NCI-H1048 (cell line): ENCODE data around the gene CHST3.

Experiments used
- DNase-seq: peaks from one replicate; lab custom pipeline; 2025; lab: John Stamatoyannopoulos, UW

CHST3 gene

DNA sequence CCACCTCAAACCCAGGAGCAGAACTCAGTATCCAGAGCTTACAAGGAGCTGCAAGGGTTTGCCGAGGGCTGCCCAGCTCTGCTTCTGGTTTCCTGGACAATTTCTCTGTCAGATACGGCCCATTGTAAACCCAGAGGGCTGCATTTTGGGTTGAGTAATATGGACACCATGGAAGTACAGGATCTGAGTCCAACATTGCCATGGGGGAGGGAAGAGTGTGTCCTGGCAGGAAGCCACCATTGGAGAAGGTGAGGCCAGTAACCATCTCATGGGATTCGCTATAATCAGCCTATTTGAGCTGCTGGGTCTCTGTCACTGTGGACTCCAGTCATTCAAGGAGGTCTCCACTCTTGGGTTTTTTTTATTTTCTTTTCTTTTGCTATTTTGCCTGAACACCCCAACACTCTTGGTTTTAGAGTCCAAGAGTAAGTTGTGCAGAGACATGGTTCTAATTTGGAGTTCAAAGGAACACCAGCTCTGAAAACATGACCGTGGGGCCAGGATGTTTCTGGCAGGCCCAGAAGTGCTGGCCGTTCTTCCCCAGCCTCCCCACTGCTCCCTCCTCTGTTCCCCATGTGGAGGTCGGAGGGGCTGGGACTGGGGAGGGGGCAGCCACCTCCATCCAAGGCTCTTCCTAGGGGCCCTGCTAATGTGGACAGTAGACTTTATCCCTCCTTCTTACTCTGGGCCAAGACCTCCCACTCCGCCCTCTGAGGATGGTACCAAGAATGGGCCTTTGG is 46.2 kb downstream of the CHST3 start:
- DNase-seq, result no peak

DNA sequence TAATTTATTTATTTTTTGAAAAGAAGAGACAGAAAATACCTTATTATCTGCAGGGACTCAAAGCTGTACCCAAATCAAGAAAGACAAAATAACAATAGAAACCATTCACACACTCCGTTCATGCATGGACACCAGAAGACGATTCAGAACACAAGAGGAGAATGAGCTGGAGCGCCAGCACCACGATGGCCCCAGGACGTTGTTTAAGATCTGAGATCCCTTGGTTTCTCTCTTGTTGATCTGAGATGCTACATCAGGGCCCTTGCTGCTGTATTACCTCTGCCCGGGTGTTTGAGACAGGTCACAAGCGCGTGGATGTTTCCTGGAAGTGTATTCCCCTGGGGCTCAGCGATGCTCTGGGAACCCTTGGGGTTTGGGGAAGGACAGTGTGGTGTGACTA is 46.8 kb downstream of the CHST3 start:
- DNase-seq, result no peak

DNA sequence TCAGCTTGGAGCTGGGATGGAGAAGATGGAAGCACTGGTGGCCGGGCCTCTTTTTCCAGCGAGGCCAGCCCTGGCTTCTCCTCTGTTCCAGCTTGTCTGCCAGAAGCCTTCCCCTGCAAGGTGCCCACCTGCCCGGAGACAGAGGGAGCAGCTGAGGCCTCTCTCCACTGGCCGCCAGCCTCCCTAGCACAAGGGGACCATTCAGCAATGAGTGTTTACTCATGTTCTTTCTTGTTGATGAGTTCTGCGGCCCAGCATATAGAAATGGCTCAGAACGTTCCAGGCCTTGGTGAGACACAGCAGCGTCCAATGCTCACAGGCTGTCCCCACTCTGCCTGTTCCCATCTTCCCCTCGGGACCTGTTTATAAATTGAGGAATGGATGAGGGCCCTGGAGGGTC is 47.3 kb downstream of the CHST3 start:
- DNase-seq, result no peak

DNA sequence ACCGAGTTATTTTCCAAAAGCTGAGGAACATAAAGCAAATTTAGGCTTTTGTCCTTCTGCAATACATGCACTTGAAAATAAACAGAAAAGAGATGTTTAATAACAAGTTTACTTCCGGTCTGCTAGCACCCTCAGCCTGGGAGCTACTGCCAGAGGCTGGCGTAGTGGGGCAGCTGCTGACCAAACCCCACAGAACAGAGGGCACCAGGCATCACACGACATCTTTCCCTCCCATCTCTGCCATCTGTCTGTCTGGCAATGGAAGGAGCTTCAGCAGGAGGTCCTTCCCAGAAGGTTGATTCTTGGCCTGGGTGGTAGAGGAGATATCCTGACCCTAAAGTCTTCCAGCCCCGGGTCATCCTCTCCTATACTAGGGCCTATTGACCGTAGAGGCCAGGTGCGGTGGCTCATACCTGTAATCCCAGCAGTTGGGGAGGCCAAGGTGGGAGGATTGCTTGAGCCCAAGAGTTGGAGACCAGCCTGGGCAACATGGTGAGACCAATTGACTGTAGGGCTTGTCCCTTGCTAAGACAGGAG is 47.8 kb downstream of the CHST3 start:
- no peak for DNase-seq

DNA sequence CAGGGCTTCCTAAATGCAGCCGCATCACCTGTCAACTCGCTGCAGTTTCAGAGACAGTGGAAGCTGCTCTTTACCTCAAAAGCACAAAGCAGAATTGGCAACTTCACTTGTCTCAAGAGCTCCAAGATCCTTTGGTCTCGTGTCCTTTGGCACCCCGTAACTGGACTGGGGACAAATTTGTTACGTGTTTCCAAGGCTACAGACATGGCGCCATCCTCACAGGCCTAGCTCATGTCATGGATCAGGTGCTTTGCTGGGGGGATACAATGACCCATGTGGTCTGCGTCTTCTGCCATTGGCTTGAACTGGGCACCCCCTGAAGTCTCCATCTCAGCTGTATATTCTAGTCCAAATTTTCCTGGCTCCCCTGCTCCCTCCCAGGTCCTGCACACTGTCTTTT is 48.6 kb downstream of the CHST3 start:
- no peak for DNase-seq

DNA sequence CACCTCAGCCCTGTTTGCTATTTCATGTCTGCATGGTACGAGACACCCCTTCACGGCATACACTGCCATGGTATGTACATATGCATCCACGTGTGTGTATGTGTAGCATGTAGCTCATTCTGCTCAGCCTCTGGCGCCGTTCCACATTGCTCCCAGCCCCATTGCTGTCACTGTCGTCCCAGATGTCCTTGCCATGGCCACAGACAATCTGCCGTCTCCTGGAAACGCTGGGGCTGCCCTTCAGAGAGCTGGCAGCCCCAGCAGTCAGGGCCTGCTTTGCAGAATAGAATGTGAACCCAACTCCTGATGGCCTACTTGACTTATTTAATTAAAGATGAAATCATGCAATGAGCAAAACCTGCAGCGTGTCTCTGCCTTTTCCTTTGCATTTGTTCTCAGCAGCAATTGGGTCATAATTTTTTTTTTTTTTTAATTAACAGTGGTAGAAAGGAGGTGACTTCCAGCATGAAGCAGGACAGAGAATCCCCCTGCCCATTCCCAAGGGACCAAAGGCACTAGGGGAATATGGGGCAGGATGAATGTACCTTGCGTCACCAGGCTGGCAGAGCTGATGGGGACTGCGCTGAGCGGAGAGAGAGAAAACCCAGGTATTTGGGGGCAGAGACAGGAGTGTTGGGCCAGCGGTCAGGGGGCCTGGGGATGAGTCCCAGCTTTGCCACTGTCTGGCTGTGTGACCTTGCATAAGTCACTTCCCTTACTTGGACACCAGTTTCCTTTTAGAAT is 49.2 kb downstream of the CHST3 start:
- DNase-seq, result no peak

DNA sequence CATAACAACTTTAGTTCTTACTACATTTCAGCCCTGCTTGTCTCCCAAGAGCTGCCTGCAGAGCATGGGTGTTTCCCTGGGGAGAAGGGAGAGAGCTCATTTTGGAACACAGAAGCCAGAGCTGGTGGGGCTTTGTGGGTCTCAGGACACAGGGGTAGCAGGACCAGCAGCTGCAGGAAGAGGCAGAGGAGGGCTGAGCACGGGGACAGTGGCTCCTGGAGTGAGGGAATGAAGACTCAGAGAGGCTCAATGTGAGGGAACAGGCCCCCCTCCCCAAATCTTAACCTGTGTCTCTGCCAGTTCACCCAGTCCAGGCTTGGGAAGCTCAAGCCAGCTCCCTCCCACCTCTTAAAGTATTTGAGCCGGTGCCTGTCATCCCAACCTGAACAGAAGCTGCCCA is 50.0 kb downstream of the CHST3 start:
- DNase-seq, result no peak

DNA sequence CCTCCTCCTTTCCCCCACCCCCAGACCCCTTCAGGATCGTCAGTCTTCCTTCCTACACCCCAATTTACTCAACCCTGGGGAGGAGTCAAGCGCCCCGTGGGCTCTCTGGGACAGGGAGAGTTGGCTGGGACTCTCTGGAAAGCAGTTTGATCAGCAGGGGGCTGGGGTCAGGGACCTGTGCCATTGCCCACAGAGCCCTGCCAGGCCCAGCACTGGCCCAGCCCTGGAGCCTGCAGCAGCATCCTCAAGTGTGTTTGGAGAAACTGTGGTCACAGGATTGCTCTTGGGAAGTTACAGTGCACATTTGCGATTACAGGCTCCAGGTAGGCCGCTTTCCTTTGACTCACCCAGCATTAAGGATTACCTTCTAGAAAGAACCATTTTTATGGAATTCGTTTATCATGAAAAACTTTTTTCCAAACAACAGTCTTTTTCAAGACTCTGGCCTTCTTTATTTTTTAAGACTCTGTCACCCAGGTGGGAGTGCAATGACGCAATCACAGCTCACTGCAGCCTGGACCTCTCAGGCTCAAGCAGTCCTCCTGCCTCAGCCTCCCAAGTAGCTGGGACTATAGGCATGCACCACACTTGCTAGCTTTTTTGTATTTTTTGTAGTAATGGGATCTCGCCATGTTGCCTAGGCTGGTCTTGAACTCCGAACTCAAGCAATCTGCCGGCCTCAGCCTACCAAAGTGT is 50.7 kb downstream of the CHST3 start:
- no peak for DNase-seq

DNA sequence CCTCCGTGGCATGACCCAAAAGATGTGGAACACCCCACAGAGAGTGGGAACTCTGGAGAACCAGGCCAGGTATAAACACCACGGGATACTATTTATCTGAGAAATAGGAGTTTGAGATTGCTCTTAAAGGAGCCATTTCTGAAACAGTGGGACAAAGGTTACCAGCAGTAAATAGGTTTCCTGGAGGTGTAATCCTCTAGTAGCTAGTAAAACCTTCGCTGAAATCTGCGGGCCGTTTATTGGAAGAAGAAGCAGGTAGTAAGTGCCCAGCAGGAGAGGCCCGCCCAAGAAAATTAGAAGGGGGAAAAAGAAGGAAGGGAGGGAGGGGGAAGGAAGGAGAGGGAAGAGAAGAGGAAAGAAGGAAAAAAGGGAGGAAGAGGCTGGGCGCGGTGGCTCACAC is 51.6 kb downstream of the CHST3 start:
- DNase-seq, result no peak

DNA sequence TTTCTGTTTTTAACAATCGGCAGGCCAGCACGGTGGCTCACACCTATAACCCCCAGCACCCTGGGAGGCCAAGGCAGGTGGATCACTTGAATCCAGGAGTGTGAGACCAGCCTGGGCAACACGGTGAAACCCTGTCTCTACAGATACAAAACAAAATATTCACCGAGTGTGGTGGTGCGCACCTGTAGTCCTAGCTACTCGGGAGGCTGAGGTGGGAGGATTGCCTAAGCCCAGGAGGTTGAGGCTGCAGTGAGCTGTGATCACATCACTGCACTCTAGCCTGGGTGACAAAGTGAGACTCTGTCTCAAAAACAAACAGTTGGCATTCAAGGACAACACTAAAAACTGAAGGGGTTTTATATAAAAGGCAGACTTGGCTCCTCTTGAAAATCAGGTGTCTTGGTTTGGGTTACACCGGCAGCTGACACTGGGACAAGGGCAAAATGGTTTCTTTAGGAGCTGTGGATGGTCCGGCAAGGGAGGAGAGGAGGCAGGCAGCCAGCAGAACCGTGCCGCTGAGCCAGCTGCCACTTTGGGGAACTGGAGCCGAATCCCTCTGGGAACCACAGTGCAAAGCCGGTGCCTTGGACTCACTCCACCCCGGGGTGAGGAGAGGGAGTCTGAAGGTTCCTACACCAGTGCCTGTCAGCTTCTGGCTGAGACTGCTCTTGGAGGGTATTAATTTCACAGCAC is 52.6 kb downstream of the CHST3 start:
- no peak for DNase-seq

DNA sequence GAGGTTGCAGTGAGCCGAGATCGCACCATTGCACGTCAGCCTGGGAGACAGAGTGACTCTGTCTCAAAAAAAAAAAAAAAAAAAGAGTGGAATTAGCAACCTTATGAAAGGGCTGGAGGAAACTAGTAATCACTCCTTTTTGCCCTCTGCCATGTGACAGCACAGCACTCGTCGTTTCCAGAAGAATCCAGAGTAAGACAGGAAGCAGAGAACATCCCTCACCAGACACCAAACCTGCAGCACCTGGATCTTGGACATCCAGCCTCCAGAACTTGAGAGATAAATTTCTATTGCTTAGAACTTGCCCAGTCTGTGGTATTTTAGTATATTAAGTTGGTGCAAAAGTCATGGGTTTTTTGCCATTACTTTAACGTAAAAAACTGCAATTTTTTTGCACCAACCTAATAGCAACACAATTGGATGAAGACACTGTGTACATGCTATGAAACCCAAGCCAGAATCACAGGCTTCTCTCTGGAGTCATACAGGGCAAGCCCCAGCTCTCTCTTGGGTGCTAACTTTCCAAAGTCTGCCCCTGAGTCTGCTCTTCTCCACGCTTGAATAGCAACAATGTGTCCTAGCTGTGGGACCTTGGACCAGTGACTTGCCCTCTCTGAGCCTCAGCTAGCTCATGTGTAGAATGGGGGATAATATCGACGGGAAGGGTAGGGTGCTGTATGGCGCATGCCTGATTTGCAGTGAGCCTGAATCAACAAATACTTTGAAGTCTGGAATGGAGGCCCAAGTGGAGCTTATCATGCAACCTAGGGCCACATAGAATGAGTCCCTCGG is 55.1 kb downstream of the CHST3 start:
- DNase-seq, result no peak

DNA sequence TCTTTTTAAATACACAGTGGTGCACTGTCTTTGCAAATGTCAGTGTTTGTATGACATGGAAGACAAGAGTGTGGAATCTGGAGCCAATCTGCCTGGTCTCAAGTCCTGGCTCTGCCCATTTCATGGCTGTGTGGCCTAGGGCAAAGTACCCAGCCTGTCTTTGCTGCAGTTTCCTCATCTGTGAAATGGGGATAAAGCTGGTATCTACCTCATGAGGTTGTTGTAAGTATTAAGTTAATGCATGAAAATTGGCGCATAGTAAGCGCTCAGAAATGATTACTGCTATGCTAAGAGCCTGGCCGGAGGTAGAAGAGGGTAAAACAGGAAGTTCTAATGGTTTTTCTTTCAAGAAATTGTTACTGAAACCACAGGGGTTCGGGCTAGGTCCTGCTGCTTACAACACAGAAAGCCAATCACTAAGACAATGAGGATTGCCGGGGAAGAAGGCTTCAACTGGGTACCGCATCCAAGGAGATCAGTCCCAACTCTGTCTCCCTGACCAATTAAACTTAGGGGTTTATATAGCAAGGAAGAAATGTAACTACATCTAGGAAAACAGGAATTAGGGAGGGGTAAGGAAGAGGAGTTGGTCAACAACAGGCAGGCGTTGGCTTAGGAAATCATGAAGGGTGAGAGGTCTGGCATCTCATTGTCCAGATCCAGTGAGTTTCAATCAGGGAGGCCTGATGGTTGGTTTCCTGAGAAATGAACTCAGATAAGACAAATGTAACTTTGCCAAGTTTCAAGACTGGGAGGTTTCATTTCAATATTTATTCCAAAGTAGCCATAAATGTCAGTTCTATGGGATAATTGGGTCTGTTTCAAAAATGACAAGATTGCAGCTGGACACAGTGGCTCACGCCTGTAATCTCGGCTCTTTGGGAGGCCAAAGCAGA is 57.0 kb downstream of the CHST3 start:
- no peak for DNase-seq

DNA sequence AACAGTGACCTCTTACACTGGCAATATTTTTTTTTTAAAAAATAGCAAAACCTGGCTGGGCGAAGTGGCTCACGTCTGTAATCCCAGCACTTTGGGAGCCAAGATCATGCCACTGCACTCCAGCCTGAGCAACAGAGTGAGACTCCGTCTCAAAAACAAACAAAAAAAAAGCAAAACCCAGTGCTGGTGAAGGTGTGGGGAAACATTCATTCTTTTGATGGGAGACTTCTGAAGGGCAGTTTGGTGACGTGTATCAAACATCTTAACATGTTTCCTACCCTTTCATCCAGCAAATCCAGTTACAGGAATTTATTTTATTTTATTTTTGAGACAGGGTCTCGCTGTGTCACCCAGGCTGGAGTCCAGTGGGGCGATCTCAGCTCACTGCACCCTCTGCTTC is 58.0 kb downstream of the CHST3 start:
- DNase-seq, result no peak

DNA sequence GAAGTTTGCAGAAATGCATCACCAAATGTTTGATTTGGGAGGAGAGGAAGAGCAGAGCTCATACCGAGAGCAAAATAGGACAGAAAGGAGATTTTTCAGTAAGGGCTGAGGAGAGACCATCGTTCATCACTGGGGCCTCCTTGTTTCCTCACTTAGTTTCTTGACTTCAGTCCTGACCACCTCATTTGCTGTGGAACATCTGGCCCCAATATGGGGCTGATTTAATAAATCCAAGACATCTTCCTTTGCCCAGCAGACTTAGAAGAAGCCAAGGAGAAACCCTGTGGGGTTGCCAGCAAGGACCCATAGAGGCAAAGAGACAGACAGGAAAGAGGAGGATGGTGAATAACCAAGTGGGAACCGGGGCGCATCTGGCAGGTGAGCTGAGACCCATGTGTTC is 60.4 kb downstream of the CHST3 start:
- no peak for DNase-seq

DNA sequence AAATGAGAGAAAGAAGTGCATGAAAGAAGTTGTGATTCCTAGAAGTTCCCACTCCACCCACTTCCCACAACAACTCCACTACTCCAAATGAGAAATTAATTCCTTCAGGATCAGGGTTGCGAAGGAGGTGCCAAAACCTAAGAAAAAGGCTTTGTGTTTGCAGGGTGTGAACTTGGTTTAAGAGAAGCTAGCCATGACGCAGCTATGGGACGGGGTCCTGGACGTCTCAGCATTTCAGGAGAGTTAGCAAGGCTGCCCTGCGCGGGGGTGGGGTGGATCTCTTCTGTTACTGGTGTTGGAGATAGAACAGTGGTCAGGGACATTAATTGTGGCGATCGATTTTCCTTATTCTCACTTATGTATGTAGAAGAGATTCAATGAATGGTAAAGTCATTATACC is 61.2 kb downstream of the CHST3 start:
- DNase-seq, result no peak

DNA sequence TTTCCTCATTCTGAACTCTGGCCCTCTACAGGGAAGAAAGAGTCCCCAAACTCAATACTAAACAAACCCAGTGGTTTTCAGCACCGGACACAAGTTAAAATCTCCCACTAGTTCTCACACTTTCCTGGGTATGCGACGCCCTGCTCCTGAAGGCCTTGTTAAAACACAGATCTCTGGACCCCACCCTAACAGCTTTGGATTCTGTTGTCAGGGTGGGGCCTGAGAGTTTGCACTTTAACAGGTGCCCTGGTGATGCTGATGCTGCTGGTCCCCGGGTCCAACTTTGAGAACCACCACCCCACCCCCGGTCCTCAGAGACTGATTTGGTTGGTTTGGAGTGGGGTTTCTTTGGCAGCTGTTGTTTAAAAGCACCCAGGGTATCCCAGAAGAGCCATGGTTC is 61.6 kb downstream of the CHST3 start:
- no peak for DNase-seq

DNA sequence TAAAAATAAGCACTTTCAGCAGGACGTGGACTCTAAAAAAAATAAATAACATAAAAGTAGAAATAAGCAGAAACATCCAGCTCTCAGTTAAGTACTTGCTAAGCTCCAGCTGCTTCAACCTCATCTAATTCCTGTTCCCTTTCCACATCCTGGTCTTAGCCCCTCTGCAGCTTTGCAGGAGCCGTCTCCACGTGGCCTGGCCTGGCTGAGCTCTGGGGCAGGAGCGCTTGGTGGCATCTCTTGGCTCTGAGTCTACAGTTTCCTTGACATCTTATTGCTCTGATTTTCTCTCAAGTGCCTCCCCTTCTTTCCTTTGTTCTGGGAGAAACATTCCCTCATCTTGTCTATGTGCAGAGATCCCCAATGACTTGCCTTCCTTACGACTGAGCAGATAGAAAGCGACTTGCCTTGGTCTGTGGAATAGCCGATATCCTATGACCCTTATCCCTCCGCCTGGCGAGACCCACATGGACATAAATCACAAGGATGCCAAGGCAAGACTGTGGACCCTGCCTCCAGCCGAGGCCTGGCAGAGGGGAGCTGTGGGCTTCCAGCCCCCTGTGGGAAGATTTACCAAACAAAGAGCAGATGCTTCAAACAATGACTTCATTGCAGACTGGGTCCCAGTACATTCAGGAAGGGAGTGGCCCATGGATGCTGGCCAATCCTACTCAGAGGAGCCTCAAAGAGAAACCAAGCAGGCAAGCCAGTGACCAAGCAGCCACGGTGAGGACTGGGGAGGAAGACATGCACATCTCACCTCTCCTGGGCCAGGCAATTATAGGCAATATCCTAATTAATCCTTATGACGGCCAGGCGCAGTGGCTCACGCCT is 62.3 kb downstream of the CHST3 start:
- DNase-seq, result no peak

DNA sequence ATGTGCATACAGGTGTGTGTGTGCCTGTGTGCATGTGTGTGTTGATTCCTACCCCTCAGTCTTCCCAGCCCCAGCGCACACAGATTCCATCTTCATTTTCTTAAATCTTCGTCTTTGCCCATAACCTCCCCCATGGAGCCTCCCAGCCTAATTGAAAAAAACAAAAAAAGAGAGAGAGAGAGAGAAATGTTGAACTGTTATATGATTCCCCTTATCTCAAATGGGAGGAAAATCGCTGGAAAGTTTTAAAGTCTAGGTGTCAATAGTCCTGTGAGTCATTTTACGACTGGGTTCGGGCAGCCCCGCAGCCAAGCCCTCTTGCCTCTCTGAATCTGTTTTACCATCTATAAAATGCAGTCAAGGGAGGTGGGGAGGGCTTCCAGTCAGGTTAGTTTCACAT is 63.3 kb downstream of the CHST3 start:
- no peak for DNase-seq

DNA sequence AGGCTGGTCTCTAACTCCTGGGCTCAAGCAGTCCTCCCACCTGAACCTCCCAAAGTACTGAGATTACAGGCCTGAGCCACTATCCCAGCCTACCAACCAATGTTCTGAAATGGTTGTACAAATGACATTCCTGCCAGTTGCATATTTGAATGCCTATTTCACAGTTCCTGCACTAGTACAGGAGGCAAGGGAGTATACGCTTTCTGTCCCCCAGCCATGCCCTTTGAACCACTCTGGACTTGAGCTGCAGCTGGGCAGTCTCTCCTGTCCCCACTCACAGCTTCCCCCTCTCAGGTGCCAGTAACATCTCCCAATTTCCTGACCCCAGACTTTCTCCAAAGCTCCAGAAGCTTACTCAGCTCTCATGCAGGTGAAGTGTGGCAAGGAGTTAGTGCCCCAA is 65.2 kb downstream of the CHST3 start:
- DNase-seq, result no peak
